ENCODE data around the gene DNAI2. TPM values are rescaled to one million over a fixed set of nuclear protein-coding genes. Genes with fewer than 3 reads are reported as not detected.

The DNAI2 gene
- total RNA-seq, 1 experiment from 2014 or later: 0.26 TPM

GRCh38 chr17:74358697-74359096 lies 84.7 kb downstream of the DNAI2 start (continued):
- TF ChIP-seq, protein P1, sequence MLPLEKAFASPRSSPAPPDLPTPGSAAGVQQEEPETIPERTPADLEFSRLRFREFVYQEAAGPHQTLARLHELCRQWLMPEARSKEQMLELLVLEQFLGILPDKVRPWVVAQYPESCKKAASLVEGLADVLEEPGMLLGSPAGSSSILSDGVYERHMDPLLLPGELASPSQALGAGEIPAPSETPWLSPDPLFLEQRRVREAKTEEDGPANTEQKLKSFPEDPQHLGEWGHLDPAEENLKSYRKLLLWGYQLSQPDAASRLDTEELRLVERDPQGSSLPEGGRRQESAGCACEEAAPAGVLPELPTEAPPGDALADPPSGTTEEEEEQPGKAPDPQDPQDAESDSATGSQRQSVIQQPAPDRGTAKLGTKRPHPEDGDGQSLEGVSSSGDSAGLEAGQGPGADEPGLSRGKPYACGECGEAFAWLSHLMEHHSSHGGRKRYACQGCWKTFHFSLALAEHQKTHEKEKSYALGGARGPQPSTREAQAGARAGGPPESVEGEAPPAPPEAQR (CRISPR knock-in tag; IDR thresholded peaks at IDR 0.05): no peak

GRCh38 chr17:74359916-74360315 lies 85.9 kb downstream of the DNAI2 start:
- POLR2A ChIA-PET: no interaction called here
- ATAC-seq: no peak
- no peak for TF ChIP-seq ZBTB21 (CRISPR knock-in tag; IDR thresholded peaks at IDR 0.05; ENCODE audit: borderline replicate concordance)
- TF ChIP-seq RELA (CRISPR knock-in tag; IDR thresholded peaks at IDR 0.05; ENCODE audit: borderline replicate concordance): no peak
- no peak for TF ChIP-seq GTF2I (CRISPR knock-in tag; conservative IDR thresholded peaks at IDR 0.05)
- no peak for TF ChIP-seq AFF4 (CRISPR knock-in tag; IDR thresholded peaks at IDR 0.05; ENCODE audit: borderline replicate concordance)
- no peak for TF ChIP-seq CBFB (CRISPR knock-in tag; IDR thresholded peaks at IDR 0.05; ENCODE audit: low read depth)
- TF ChIP-seq JUN (CRISPR knock-in tag; IDR thresholded peaks at IDR 0.05): no peak
- TF ChIP-seq NFYB (CRISPR knock-in tag; conservative IDR thresholded peaks at IDR 0.05; ENCODE audit: low read depth): no peak
- TF ChIP-seq ZNF121 (CRISPR knock-in tag; IDR thresholded peaks at IDR 0.05): no peak
- TF ChIP-seq ATF6 (CRISPR knock-in tag; IDR thresholded peaks at IDR 0.05): no peak
- no peak for TF ChIP-seq RORB (CRISPR knock-in tag; IDR thresholded peaks at IDR 0.05)
- no peak for TF ChIP-seq ZNF138 (CRISPR knock-in tag; conservative IDR thresholded peaks at IDR 0.05)
- no peak for TF ChIP-seq ZNF396 (CRISPR knock-in tag; IDR thresholded peaks at IDR 0.05; ENCODE audit: borderline replicate concordance)
- H3K27me3 Mint-ChIP-seq (ENCODE audit: low read depth): peaks cover 29% of the 10 kb centered on the region
- no peaks in the 10 kb centered on the region for H3K36me3 Mint-ChIP-seq
- no peak for DNase-seq (ENCODE audit: low spot score)
- CTCF ChIA-PET: interaction anchor here (0.6 to 6.1 kb wide), 6 partner anchors 8 to 378 kb away, joined by 3 to 52 read pairs (median 29); partner anchors contain the start of gene GPR142
- H3K27ac Mint-ChIP-seq: no peak overlapping the region
- no peak overlapping the region for H3K4me3 Mint-ChIP-seq
- 0 out of 2 replicates have a peak, but pooled peaks cover 5% of the 10 kb centered on the region for H3K9me3 Mint-ChIP-seq
- peaks cover 31% of the 10 kb centered on the region for H3K4me1 Mint-ChIP-seq

DNA sequence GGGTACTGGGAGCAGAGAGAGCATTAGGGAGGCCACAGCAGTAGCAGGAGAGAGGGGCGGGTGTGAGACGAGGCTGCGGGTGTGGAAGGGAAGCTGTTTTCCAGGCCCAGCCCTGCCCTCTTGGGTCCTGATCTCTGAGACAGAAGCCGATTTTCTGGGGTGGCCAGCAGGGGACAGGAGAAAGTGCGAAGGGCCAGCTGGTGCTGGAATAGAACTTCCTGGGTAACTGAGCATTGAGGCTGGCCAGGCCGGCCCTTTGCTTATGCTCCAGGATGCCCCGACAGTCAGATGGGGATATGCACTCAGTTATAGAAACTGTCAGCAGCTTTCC lies 86.8 kb downstream of the DNAI2 start:
- CTCF ChIA-PET: interaction anchor here (0.5 to 4.4 kb wide), 43 partner anchors 9 to 654 kb away, joined by 3 to 60 read pairs (median 4); partner anchors contain the start of genes CD300A and TTYH2
- TF ChIP-seq ZBTB21 (CRISPR knock-in tag; IDR thresholded peaks at IDR 0.05; ENCODE audit: borderline replicate concordance) (0 out of 2 replicates have a peak, but pooled peaks have one; percentile 21), NR2C2 (CRISPR knock-in tag; IDR thresholded peaks at IDR 0.05) (no peak)
- H3K27me3 Mint-ChIP-seq (ENCODE audit: low read depth): peaks cover 20% of the 10 kb centered on the region
- H3K9me3 Mint-ChIP-seq: 0 out of 2 replicates have a peak, but pooled peaks cover 5% of the 10 kb centered on the region
- DNase-seq (ENCODE audit: low spot score): no peak
- peak overlapping the region; percentile 59 for H3K4me3 Mint-ChIP-seq
- no peak overlapping the region; the same call in 1 of the 2 replicates for H3K27ac Mint-ChIP-seq
- H3K36me3 Mint-ChIP-seq: no peaks in the 10 kb centered on the region
- no peak for ATAC-seq
- POLR2A ChIA-PET: interaction anchor here (0.6 to 1.5 kb wide), 2 partner anchors 9 to 155 kb away, joined by 3 to 11 read pairs; no protein-coding TSS in a partner anchor
- H3K4me1 Mint-ChIP-seq: peaks cover 31% of the 10 kb centered on the region

All from WTC11 (cell line).